IMR-90 (cell line): ENCODE results near the gene SYNC. TPM values are rescaled to one million over a fixed set of nuclear protein-coding genes. Genes with fewer than 3 reads are reported as not detected.

Experiments
- ATAC-seq: fragments of 200-7000 bp; cut with Tn5 transposase; 2 replicates; pipeline ENCODE4 v1.9.1; 2020; ENCODE audit warnings: low read depth, mild to moderate bottlenecking, moderate library complexity
- BruUV-seq: library from RNA; stranded (reverse); fragments of 400-500 nt; replicated peaks from 2 replicates; lab custom pipeline; 2021; lab: Mats Ljungman, UMichigan
- CTCF ChIA-PET: fragments of 300-600 bp; formaldehyde crosslinking; extraction: SDS; loops from one replicate; lab custom pipeline; 2021; ENCODE audit warnings: antibody characterized with exemption; lab: Yijun Ruan, JAX
- POLR2A ChIA-PET: fragments of 300-600 bp; sonication (Branson Sonifier 250); formaldehyde crosslinking; loops from one replicate; lab custom pipeline; 2022; ENCODE audit warnings: antibody characterized with exemption; ENCODE audit not compliant: unreplicated experiment; lab: Charles Lee
- DNase-seq: peaks from one replicate; pipeline ENCODE4 v3.0.0; 2013
- H2AFZ ChIP-seq: replicated peaks from 2 replicates; pipeline ENCODE3; 2013; ENCODE audit warnings: low read length, mild to moderate bottlenecking; ENCODE audit not compliant: poor library complexity
- H2AK5ac ChIP-seq: 2 replicates; pipeline ENCODE4 v1.6.1; 2013; ENCODE audit warnings: low read depth, low read length, inconsistent platforms
- H2AK9ac ChIP-seq: replicated peaks from 2 replicates; pipeline ENCODE3; 2013; ENCODE audit warnings: mild to moderate bottlenecking, low read depth, low read length, moderate library complexity; ENCODE audit not compliant: poor library complexity
- H2BK120ac ChIP-seq: 2 replicates; pipeline ENCODE4 v1.6.1; 2013; ENCODE audit warnings: low read depth, low read length, inconsistent platforms
- H2BK15ac ChIP-seq: 3 replicates; pipeline ENCODE4 v1.6.1; 2013; ENCODE audit warnings: low read depth, low read length, inconsistent platforms
- H2BK20ac ChIP-seq: 2 replicates; pipeline ENCODE4 v1.6.1; 2013; ENCODE audit warnings: low read depth, mild to moderate bottlenecking, inconsistent platforms, low read length, moderate library complexity
- H2BK5ac ChIP-seq: 2 replicates; pipeline ENCODE4 v1.6.1; 2013; ENCODE audit warnings: mild to moderate bottlenecking, low read depth, low read length, inconsistent platforms; ENCODE audit not compliant: poor library complexity, severe bottlenecking
- H3K14ac ChIP-seq: replicated peaks from 2 replicates; pipeline ENCODE4 v1.6.1; 2013; ENCODE audit warnings: low read depth, low read length, inconsistent platforms
- H3K18ac ChIP-seq: 2 replicates; pipeline ENCODE4 v1.6.1; 2013; ENCODE audit warnings: low read depth, low read length, control low read depth
- H3K23ac ChIP-seq: 2 replicates; pipeline ENCODE4 v1.6.1; 2013; ENCODE audit warnings: low read depth, low read length, inconsistent platforms
- H3K27ac ChIP-seq: 2 replicates; pipeline ENCODE4 v1.5.1; 2013; ENCODE audit warnings: mild to moderate bottlenecking, control low read depth, low read length; ENCODE audit not compliant: insufficient read depth
- H3K27me3 ChIP-seq: 2 replicates; pipeline ENCODE4 v1.6.1; 2013; ENCODE audit warnings: low read length; ENCODE audit not compliant: control insufficient read depth, insufficient read depth
- H3K36me3 ChIP-seq: 2 replicates; pipeline ENCODE4 v1.6.1; 2013; ENCODE audit warnings: low read length, mixed read lengths; ENCODE audit not compliant: control insufficient read depth, insufficient read depth
- H3K4ac ChIP-seq: 2 replicates; pipeline ENCODE4 v1.6.1; 2013; ENCODE audit warnings: low read depth, low read length, inconsistent platforms
- H3K4me1 ChIP-seq: 2 replicates; pipeline ENCODE4 v1.6.1; 2013; ENCODE audit warnings: low read length, mixed read lengths; ENCODE audit not compliant: control insufficient read depth, insufficient read depth
- H3K4me2 ChIP-seq: 2 replicates; pipeline ENCODE4 v1.6.1; 2013; ENCODE audit warnings: low read depth, mild to moderate bottlenecking, control low read depth, low read length, moderate library complexity
- H3K4me3 ChIP-seq: 2 replicates; pipeline ENCODE4 v1.5.1; 2013; ENCODE audit warnings: low read depth, mild to moderate bottlenecking, control low read depth, low read length, moderate library complexity; ENCODE audit not compliant: insufficient read depth
- H3K56ac ChIP-seq: 2 replicates; pipeline ENCODE4 v1.6.1; 2013; ENCODE audit warnings: low read length, inconsistent platforms; ENCODE audit not compliant: insufficient read depth; ENCODE audit errors: extremely low read depth
- H3K79me1 ChIP-seq, 2 experiments: 2 replicates each; pipeline ENCODE4 v1.6.1; 2013; ENCODE audit warnings: low read length in 2 of 2, inconsistent platforms in 1 of 2, low read depth in 1 of 2
- H3K9ac ChIP-seq: 2 replicates; pipeline ENCODE4 v1.6.1; 2013; ENCODE audit warnings: low read depth, low read length, control low read depth
- H3K9me1 ChIP-seq: 2 replicates; pipeline ENCODE4 v1.6.1; 2013; ENCODE audit warnings: low read length, inconsistent platforms; ENCODE audit not compliant: insufficient read depth
- H3K9me3 ChIP-seq: 2 replicates; pipeline ENCODE4 v1.6.1; 2013; ENCODE audit warnings: low read length; ENCODE audit not compliant: control insufficient read depth, insufficient read depth
- H4K20me1 ChIP-seq: 2 replicates; pipeline ENCODE4 v1.6.1; 2013; ENCODE audit warnings: low read length, inconsistent platforms; ENCODE audit not compliant: insufficient read depth
- H4K5ac ChIP-seq: 2 replicates; pipeline ENCODE4 v1.6.1; 2013; ENCODE audit warnings: mild to moderate bottlenecking, low read depth, low read length, control low read depth
- H4K8ac ChIP-seq, 2 experiments: 2 replicates each; pipeline ENCODE4 v1.6.1; 2013; ENCODE audit warnings: low read depth in 2 of 2, low read length in 2 of 2, control low read depth in 1 of 2, inconsistent platforms in 1 of 2
- H4K91ac ChIP-seq: 2 replicates; pipeline ENCODE4 v1.6.1; 2013; ENCODE audit warnings: low read depth, low read length, inconsistent platforms; ENCODE audit not compliant: insufficient read depth
- BHLHE40 ChIP-seq: fragments of 150-350 bp; IDR thresholded peaks from 2 replicates; pipeline ENCODE4 v1.6.1; 2016; ENCODE audit warnings: mild to moderate bottlenecking, low read depth, low read length
- CHD1 ChIP-seq: IDR thresholded peaks from 2 replicates; pipeline ENCODE4 v1.6.1; 2012; ENCODE audit warnings: low read depth, low read length, improper control_type of control experiment
- MAFK ChIP-seq: IDR thresholded peaks from 2 replicates; pipeline ENCODE4 v1.6.1; 2012; ENCODE audit warnings: low read depth, low read length, improper control_type of control experiment
- MXI1 ChIP-seq: IDR thresholded peaks from 2 replicates; pipeline ENCODE4 v1.6.1; 2012; ENCODE audit warnings: low read depth, mild to moderate bottlenecking, low read length, moderate library complexity, borderline replicate concordance
- POLR2A ChIP-seq: IDR thresholded peaks from 2 replicates; pipeline ENCODE4 v1.6.1; 2012; ENCODE audit warnings: mild to moderate bottlenecking, low read depth, low read length
- WGBS, 2 experiments: methylation state at CpG; one replicate each; pipeline versions ENCODE4 v1.1.5 to v1.1.7; 2013; ENCODE audit warnings: missing lambda C conversion rate in 2 of 2; ENCODE audit not compliant: insufficient read length in 1 of 2; ENCODE audit errors: extremely low coverage in 2 of 2; 5-methylcytosine and 5-hydroxymethylcytosine counted together
- dilution Hi-C: fragments of 300-500 bp; cut with HindIII; formaldehyde crosslinking; loops from one replicate; pipeline ENCODE4 v1.14.3; 2018; ENCODE audit warnings: low sequenced_read_pairs; ENCODE audit not compliant: unreplicated experiment
- in situ Hi-C: fragments of 300-500 bp; cut with MboI; formaldehyde crosslinking; loops from 3 replicates; pipeline ENCODE4 v1.14.3; 2019; ENCODE audit warnings: low sequenced_read_pairs, inconsistent platforms, mixed read lengths
- intact Hi-C: fragments of 100-400 bp; cut with micrococcal nuclease; formaldehyde crosslinking; loops from 2 replicates; pipeline ENCODE4 v1.10.0; 2022
- polyA plus RNA-seq, 3 experiments: library from polyadenylated mRNA; depleted of rRNA; stranded (reverse); fragments of >200 nt; gene quantifications; 2 replicates each; pipeline ENCODE4 v1.2.3, GENCODE V29; 2012; ENCODE audit warnings: low replicate concordance in 1 of 3
- total RNA-seq: library from RNA; depleted of rRNA; stranded (reverse); fragments of >200 nt; gene quantifications from 2 replicates; pipeline ENCODE4 v1.2.3, GENCODE V29; 2012
- TF ChIP-seq, protein P1 (sequence below): fragments of 150-350 bp; IDR thresholded peaks from 2 replicates; pipeline ENCODE4 v1.6.1; 2017; ENCODE audit warnings: mild to moderate bottlenecking, antibody characterized with exemption, low read length, low read depth
- TF ChIP-seq, protein P2 (sequence below): fragments of 150-350 bp; IDR thresholded peaks from 2 replicates; pipeline ENCODE4 v1.6.1; 2016; ENCODE audit warnings: low read depth, mild to moderate bottlenecking, low read length, moderate library complexity, borderline replicate concordance

SYNC gene
- total and polyA plus RNA-seq, 2 of the 4 experiments (the other 2 are of a cell fraction), result 48.9 to 103 TPM

DNA sequence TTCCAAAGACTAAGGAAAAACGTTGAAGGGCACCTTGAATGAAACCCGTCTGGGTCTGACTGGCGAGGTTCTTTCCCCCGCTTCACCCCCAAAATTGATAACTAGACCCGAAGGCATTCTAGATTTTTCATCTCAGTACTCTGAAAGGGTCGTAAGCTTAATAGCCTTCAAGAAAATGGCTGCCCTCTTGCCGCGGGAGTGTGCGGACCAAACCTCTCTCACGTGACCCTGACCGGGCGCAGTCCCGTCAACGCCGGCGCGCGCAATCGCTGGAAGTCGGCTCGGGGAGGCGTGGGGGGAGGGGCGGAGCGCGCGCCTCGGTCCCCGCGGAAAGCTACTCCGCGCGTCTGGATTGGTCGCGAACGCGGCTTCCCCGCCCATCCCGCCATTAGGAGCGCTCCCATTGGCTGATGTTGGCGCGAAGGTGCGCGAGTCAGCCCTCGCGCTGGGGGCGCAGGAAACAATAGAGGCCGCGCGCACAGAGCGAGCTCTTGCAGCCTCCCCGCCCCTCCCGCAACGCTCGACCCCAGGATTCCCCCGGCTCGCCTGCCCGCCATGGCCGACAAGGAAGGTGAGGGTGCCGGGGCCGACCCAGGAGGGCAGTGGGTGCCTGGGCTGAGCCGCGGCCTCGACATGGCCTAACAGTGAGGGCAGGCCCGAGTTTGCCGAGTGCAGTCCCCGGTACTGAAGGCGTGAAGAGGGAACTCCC is 51.7 kb downstream of the SYNC start, which contains the start of gene RBBP4 (continued):
- TF ChIP-seq BHLHE40, result peak; percentile 93
- TF ChIP-seq POLR2A, result peak; percentile 5
- peak; percentile 94 for TF ChIP-seq CHD1
- TF ChIP-seq MAFK, result no peak

DNA sequence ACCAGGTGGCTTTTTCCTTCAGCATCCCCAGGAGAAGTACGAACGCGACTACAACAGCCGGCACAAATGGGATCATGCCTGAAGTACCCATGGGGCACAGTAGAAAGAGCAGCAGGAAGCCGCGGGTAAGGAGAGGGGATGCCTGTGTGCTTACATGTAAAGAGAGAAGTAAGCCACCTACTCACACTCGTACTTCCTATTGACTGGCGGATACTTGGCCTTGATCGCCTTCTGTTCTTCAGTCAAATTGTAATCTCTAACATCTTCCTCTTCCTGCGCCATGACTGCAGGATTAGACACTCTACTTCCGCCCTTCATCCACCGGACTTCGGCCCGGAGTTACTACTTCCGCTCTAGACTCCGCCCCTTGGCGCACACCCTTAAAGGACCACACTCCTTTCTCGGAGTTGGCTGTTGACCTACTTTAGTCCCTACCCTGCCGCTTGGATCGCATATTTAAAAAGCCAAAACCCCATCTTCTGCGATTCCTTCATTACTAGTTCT is 52.3 kb downstream of the SYNC start, which contains the start of gene ZBTB8OS:
TSS of gene ZBTB8OS (minus strand) at position 303 of the 504 bp plus-strand sequence. CDS start at position 282, 21 bp downstream.
- Histone ChIP-seq H2AK9ac (peak within 1 kb of the TSS; percentile 99), H2AK5ac (peak within 1 kb of the TSS; percentile 91), H3K4ac (peak within 1 kb of the TSS; percentile 98), H3K36me3 (peaks cover 15% of the 10 kb centered on the region), H3K27ac (peak within 1 kb of the TSS; percentile 96), H3K9me1 (no peaks in the 10 kb centered on the region; the same call in 1 of the 2 replicates), H3K14ac (peak within 1 kb of the TSS; percentile 99), H2BK120ac (peak within 1 kb of the TSS; percentile 87), H4K20me1 (peaks cover 10% of the 10 kb centered on the region), H3K23ac (peak within 1 kb of the TSS; percentile 94), H3K4me1 (peaks cover 2% of the 10 kb centered on the region; the same call in 1 of the 2 replicates), H3K9ac (peak within 1 kb of the TSS; percentile 95), H2BK5ac (peak within 1 kb of the TSS; percentile 96), H4K91ac (peak within 1 kb of the TSS; percentile 96), H3K56ac (peak within 1 kb of the TSS; percentile 98), H4K5ac (peak within 1 kb of the TSS; percentile 97), H3K4me2 (peak within 1 kb of the TSS; percentile 98), H3K79me1 (peaks cover 16 to 44% of the 10 kb centered on the region in 2 experiments), H2BK15ac (peak within 1 kb of the TSS; percentile 61; the same call in 1 of the 3 replicates), H3K9me3 (no peaks in the 10 kb centered on the region), H3K4me3 (peak within 1 kb of the TSS; percentile 97), H3K18ac (peak within 1 kb of the TSS; percentile 93), H3K27me3 (no peaks in the 10 kb centered on the region), H2BK20ac (peak within 1 kb of the TSS; percentile 39; the same call in 1 of the 2 replicates), H4K8ac (peak within 1 kb of the TSS; percentile 81 to 99), H2AFZ (peak within 1 kb of the TSS; percentile 90)
- dilution Hi-C loops (no loop called here), in situ Hi-C loops (no loop called here), intact Hi-C loops (loop anchor here (2.0 kb wide), 2 partner anchors 53 to 201 kb away; partner anchors contain the start of gene SYNC)
- no TSS peak for BruUV-seq
- CTCF ChIA-PET, result no interaction called here
- TF ChIP-seq, protein P1, sequence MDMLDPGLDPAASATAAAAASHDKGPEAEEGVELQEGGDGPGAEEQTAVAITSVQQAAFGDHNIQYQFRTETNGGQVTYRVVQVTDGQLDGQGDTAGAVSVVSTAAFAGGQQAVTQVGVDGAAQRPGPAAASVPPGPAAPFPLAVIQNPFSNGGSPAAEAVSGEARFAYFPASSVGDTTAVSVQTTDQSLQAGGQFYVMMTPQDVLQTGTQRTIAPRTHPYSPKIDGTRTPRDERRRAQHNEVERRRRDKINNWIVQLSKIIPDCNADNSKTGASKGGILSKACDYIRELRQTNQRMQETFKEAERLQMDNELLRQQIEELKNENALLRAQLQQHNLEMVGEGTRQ, result no peak
- TF ChIP-seq POLR2A, result peak; percentile 73
- TF ChIP-seq MXI1, result peak; percentile 86
- TF ChIP-seq, protein P2, sequence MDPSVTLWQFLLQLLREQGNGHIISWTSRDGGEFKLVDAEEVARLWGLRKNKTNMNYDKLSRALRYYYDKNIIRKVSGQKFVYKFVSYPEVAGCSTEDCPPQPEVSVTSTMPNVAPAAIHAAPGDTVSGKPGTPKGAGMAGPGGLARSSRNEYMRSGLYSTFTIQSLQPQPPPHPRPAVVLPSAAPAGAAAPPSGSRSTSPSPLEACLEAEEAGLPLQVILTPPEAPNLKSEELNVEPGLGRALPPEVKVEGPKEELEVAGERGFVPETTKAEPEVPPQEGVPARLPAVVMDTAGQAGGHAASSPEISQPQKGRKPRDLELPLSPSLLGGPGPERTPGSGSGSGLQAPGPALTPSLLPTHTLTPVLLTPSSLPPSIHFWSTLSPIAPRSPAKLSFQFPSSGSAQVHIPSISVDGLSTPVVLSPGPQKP, result no peak
- 0% methylated on average over 12 of the region's 21 CpGs; no CpG with 5 or more reads in 1 of the 2 experiments for WGBS, 2 experiments
- ATAC-seq (peak; percentile 77), DNase-seq (peak; percentile 92)
- POLR2A ChIA-PET, result interaction anchor here (0.6 kb wide), 1 partner anchor 411 kb away, joined by 3 read pairs; no protein-coding TSS in a partner anchor
